Measurements from ENCODE around the gene HNRNPA2B1.

The HNRNPA2B1 gene

GRCh38 chr7:26141077-26141476 is 59.5 kb downstream of the HNRNPA2B1 start:
- DNase-seq: no peak

DNA sequence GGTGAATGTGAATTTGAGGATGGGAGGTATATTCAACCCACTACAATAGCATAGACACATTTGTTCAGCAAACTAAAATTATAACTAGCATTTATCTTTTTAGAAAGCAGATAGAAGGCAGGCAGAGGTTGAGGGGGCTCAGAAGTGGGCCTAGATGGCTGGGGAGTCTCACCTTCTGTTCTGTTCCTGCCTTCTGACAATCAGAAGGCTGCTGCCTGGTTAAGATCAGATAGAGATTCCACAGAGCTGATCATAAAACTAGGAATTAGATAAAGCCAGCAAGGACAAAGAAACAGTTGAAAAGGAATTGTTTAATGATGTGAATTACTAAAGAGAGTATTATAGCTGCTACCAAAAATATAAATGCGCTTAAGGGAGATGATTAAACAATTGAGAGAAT is 60.2 kb downstream of the HNRNPA2B1 start:
- DNase-seq: no peak
